Ishikawa (cell line): Measurements from ENCODE around the gene SENP1.

Experiments used
- CEBPB ChIP-seq: IDR thresholded peaks from 2 replicates; pipeline ENCODE4 v1.6.1; 2012
- CREB1 ChIP-seq: IDR thresholded peaks from 2 replicates; pipeline ENCODE4 v1.6.1; 2012; ENCODE audit warnings: low read depth
- EGR1 ChIP-seq: IDR thresholded peaks from 2 replicates; pipeline ENCODE4 v1.6.1; 2012
- EP300 ChIP-seq: IDR thresholded peaks from 2 replicates; pipeline ENCODE4 v1.6.1; 2012; ENCODE audit warnings: borderline replicate concordance
- FOXM1 ChIP-seq: IDR thresholded peaks from 2 replicates; pipeline ENCODE4 v1.6.1; 2012; ENCODE audit warnings: low read depth, borderline replicate concordance
- MAX ChIP-seq: IDR thresholded peaks from 2 replicates; pipeline ENCODE4 v1.6.1; 2012
- NFIC ChIP-seq: IDR thresholded peaks from 2 replicates; pipeline ENCODE4 v1.6.1; 2012
- RAD21 ChIP-seq: IDR thresholded peaks from 2 replicates; pipeline ENCODE4 v1.6.1; 2012; ENCODE audit warnings: low read depth
- REST ChIP-seq: IDR thresholded peaks from 2 replicates; pipeline ENCODE4 v1.6.1; 2012; ENCODE audit warnings: low read depth, mild to moderate bottlenecking
- TAF1 ChIP-seq: IDR thresholded peaks from 2 replicates; pipeline ENCODE4 v1.6.1; 2012; ENCODE audit warnings: low read depth, mild to moderate bottlenecking
- TCF12 ChIP-seq: IDR thresholded peaks from 2 replicates; pipeline ENCODE4 v1.6.1; 2012; ENCODE audit warnings: low read depth
- TEAD4 ChIP-seq: IDR thresholded peaks from 2 replicates; pipeline ENCODE4 v1.6.1; 2012
- USF1 ChIP-seq: IDR thresholded peaks from 2 replicates; pipeline ENCODE4 v1.6.1; 2012
- YY1 ChIP-seq: IDR thresholded peaks from 2 replicates; pipeline ENCODE4 v1.6.1; 2012; ENCODE audit warnings: low read depth
- ZBTB7A ChIP-seq: IDR thresholded peaks from 2 replicates; pipeline ENCODE4 v1.6.1; 2012; ENCODE audit warnings: low read depth

Gene SENP1

GRCh38 chr12:48070731-48071130, 35.1 kb downstream of the SENP1 start:
- TF ChIP-seq EGR1 (no peak), FOXM1 (no peak), MAX (no peak), CREB1 (no peak)

- TF ChIP-seq ZBTB7A: no peak
Observed at GRCh38 chr12:48070033-48070432, 35.8 kb downstream of the SENP1 start.

- TF ChIP-seq TAF1 (no peak), EP300 (no peak), CREB1 (no peak), NFIC (no peak), TCF12 (no peak), REST (no peak), USF1 (no peak), TEAD4 (no peak), EGR1 (no peak), FOXM1 (no peak), RAD21 (no peak), YY1 (no peak), CEBPB (no peak), ZBTB7A (no peak), MAX (no peak)
Observed at GRCh38 chr12:48069241-48069640, 36.6 kb downstream of the SENP1 start.

- TF ChIP-seq YY1: no peak
- TF ChIP-seq EP300: no peak
- no peak for TF ChIP-seq TAF1
- no peak for TF ChIP-seq USF1
- no peak for TF ChIP-seq EGR1
- TF ChIP-seq MAX: no peak
- no peak for TF ChIP-seq REST
Observed at GRCh38 chr12:48068457-48068856, 37.4 kb downstream of the SENP1 start.

- TF ChIP-seq CREB1 (no peak), EP300 (no peak), TEAD4 (no peak)
Observed at GRCh38 chr12:48067250-48067938, 38.5 kb downstream of the SENP1 start.

GRCh38 chr12:48065041-48065440, 40.8 kb downstream of the SENP1 start:
- TF ChIP-seq EGR1 (no peak), ZBTB7A (no peak), CREB1 (no peak), TCF12 (no peak), MAX (no peak), REST (no peak), RAD21 (no peak), TEAD4 (no peak), CEBPB (no peak), EP300 (no peak), USF1 (no peak), FOXM1 (no peak), TAF1 (no peak), NFIC (no peak), YY1 (no peak)
